Neuronal stem cell (in vitro differentiated cells): ENCODE data around the gene NAALADL1.

Source experiments
- DNase-seq: peaks from one replicate; pipeline ENCODE4 v3.0.0-alpha.2; 2013; ENCODE audit warnings: low spot score
- H2AFZ ChIP-seq: one replicate; pipeline ENCODE4 v1.6.1; 2013; ENCODE audit warnings: mild to moderate bottlenecking, low read length, inconsistent platforms
- H2AK5ac ChIP-seq: 2 replicates; pipeline ENCODE4 v1.6.1; 2013; ENCODE audit warnings: low read depth, mild to moderate bottlenecking, inconsistent platforms, low read length, moderate library complexity, mixed read lengths
- H2BK120ac ChIP-seq: 2 replicates; pipeline ENCODE4 v1.6.1; 2013; ENCODE audit warnings: low read depth, mild to moderate bottlenecking, inconsistent platforms, low read length, moderate library complexity, mixed read lengths
- H2BK12ac ChIP-seq: one replicate; pipeline ENCODE4 v1.6.1; 2013; ENCODE audit warnings: low read length, inconsistent platforms
- H2BK15ac ChIP-seq: 2 replicates; pipeline ENCODE4 v1.6.1; 2013; ENCODE audit warnings: mild to moderate bottlenecking, low read length, inconsistent platforms, mixed read lengths
- H2BK5ac ChIP-seq: one replicate; pipeline ENCODE4 v1.6.1; 2013; ENCODE audit warnings: inconsistent platforms, mild to moderate bottlenecking, low read length, moderate library complexity
- H3K14ac ChIP-seq: one replicate; pipeline ENCODE4 v1.6.1; 2013; ENCODE audit warnings: low read length, inconsistent platforms
- H3K18ac ChIP-seq: 2 replicates; pipeline ENCODE4 v1.6.1; 2013; ENCODE audit warnings: low read length, inconsistent platforms
- H3K23ac ChIP-seq: 2 replicates; pipeline ENCODE4 v1.6.1; 2013; ENCODE audit warnings: low read depth, mild to moderate bottlenecking, mixed read lengths, low read length, inconsistent platforms; ENCODE audit not compliant: poor library complexity
- H3K27ac ChIP-seq: replicated peaks from 3 replicates; pipeline ENCODE4 v1.5.1; 2013; ENCODE audit warnings: low read length, inconsistent platforms
- H3K27me3 ChIP-seq, 3 experiments: 2 replicates each; pipeline ENCODE4 v1.6.1; 2013; ENCODE audit warnings: low read length in 3 of 3, mild to moderate bottlenecking in 2 of 3, inconsistent platforms in 1 of 3, low read depth in 1 of 3, mixed read lengths in 1 of 3, moderate library complexity in 1 of 3; ENCODE audit not compliant: control insufficient read depth in 3 of 3, insufficient read depth in 3 of 3
- H3K36me3 ChIP-seq, 2 donors: replicated peaks in 1 of 2; 2 replicates each; pipeline ENCODE4 v1.6.1; 2013; ENCODE audit warnings: low read length in 2 of 2; ENCODE audit not compliant: control insufficient read depth in 2 of 2, insufficient read depth in 2 of 2
- H3K4ac ChIP-seq: 2 replicates; pipeline ENCODE4 v1.6.1; 2013; ENCODE audit warnings: inconsistent platforms, mild to moderate bottlenecking, low read length, moderate library complexity
- H3K4me1 ChIP-seq, 2 donors: 1 replicate in 1 of 2; 2 replicates in 1 of 2; pipeline ENCODE4 v1.6.1; 2013; ENCODE audit warnings: low read length in 2 of 2, low read depth in 1 of 2; ENCODE audit not compliant: control insufficient read depth in 2 of 2, insufficient read depth in 1 of 2
- H3K4me2 ChIP-seq: one replicate; pipeline ENCODE4 v1.6.1; 2013; ENCODE audit warnings: mild to moderate bottlenecking, low read length, inconsistent platforms; ENCODE audit not compliant: insufficient read depth, poor library complexity, severe bottlenecking
- H3K4me3 ChIP-seq, 2 donors: 2 replicates each; pipeline ENCODE4 v1.5.1; 2013; ENCODE audit warnings: low read length in 2 of 2, mild to moderate bottlenecking in 2 of 2, inconsistent platforms in 1 of 2, moderate library complexity in 1 of 2
- H3K79me1 ChIP-seq: one replicate; pipeline ENCODE4 v1.6.1; 2013; ENCODE audit warnings: low read depth, mild to moderate bottlenecking, inconsistent platforms, low read length, moderate library complexity
- H3K9ac ChIP-seq: one replicate; pipeline ENCODE4 v1.6.1; 2013; ENCODE audit warnings: mild to moderate bottlenecking, low read depth, low read length, inconsistent platforms; ENCODE audit not compliant: poor library complexity
- H3K9me3 ChIP-seq, 2 donors: replicated peaks in 1 of 2; 2 replicates each; pipeline versions ENCODE3 to v1.6.1; 2013; ENCODE audit warnings: low read length in 2 of 2, mild to moderate bottlenecking in 2 of 2, inconsistent platforms in 1 of 2, low read depth in 1 of 2, mixed read lengths in 1 of 2, moderate library complexity in 1 of 2; ENCODE audit not compliant: control insufficient read depth in 2 of 2, insufficient read depth in 1 of 2
- H4K8ac ChIP-seq: one replicate; pipeline ENCODE4 v1.6.1; 2013; ENCODE audit warnings: low read depth, mild to moderate bottlenecking, inconsistent platforms, low read length, moderate library complexity
- H4K91ac ChIP-seq: one replicate; pipeline ENCODE4 v1.6.1; 2013; ENCODE audit warnings: low read length, low read depth, mild to moderate bottlenecking, inconsistent platforms; ENCODE audit not compliant: poor library complexity
- WGBS, 2 donors: extraction: QIAGEN DNeasy Blood & Tissue Kit; methylation state at CpG; one replicate each; pipeline ENCODE4 v1.1.7; 2013; ENCODE audit warnings: missing lambda C conversion rate in 2 of 2, mixed read lengths in 1 of 2; ENCODE audit not compliant: insufficient read length in 2 of 2, insufficient replicate concordance in 1 of 2; ENCODE audit errors: extremely low coverage in 2 of 2; 5-methylcytosine and 5-hydroxymethylcytosine counted together

The NAALADL1 gene

GRCh38 chr11:65103476-65103875, 45.1 kb upstream of the NAALADL1 start:
- Histone ChIP-seq H2BK5ac (no peak overlapping the region), H3K27me3 (no peaks in the 10 kb centered on the region)

DNA sequence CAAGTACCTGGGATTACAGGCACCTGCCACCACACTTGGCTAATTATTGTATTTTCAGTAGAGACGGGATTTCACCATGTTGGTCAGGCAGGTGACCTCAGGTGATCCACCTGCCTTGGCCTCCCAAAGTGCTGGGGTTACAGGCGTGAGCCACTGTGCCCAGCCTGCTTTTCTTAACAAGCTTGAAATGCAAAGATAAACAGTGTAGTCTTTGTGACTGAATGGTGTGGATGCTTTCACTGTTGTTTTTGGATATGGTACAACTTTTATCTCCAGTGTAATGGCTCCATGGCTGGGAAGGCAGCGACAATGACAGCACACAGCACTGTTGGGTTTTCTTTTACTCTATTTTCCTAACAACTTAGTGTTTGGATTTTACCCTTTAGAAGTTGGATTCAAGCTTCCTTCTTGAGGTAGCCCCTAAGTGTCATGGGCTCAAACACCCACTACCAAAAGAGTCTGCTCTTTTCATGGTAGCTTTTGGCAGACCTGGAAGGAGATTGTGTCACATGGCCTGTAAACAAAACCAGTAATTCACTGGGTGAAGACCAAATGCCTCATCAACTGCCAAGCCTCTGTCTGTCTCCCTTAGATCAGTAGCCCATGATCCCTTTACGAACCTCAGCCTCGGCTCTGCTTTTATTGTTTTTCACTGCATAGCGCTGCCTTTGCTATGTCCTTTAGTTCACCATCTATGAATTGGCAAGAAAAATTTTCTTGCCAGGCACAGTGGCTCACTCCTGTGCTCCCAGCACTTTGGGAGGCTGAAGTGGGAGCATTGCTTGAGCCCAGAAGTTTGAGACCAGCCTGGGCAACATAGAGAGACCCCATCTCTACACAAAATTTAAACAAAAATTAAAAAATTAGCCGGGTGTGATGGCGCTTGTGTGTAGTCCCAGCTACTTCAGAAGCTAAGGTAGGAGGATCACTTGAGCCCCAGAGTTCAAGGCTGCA, 44.1 kb upstream of the NAALADL1 start:
- Histone ChIP-seq H3K18ac (no peak overlapping the region), H3K4ac (no peak overlapping the region), H3K79me1 (peaks cover 1% of the 10 kb centered on the region), H2AK5ac (no peak overlapping the region), H3K4me3 (no peak overlapping the region), H3K27me3 (no peaks in the 10 kb centered on the region), H3K14ac (no peak overlapping the region), H2BK5ac (no peak overlapping the region), H2BK12ac (no peak overlapping the region), H4K8ac (no peak overlapping the region), H3K27ac (no peak overlapping the region), H2BK120ac (no peak overlapping the region), H3K9ac (no peak overlapping the region), H3K4me2 (no peak overlapping the region), H2BK15ac (no peak overlapping the region), H3K36me3 (peaks cover 3 to 17% of the 10 kb centered on the region in 2 donors), H4K91ac (no peak overlapping the region), H3K23ac (no peak overlapping the region), H3K4me1 (no peaks in the 10 kb centered on the region), H3K9me3 (no peaks in the 10 kb centered on the region), H2AFZ (no peak overlapping the region)
- no CpG with 5 or more reads among the region's 8 CpGs for WGBS, 2 donors
- DNase-seq, result no peak

More at GRCh38 chr11:65103476-65103875, 45.1 kb upstream of the NAALADL1 start:
- Histone ChIP-seq H3K9ac (no peak overlapping the region), H3K79me1 (peaks cover 1% of the 10 kb centered on the region), H3K36me3 (peaks cover 2 to 18% of the 10 kb centered on the region in 2 donors), H2AFZ (no peak overlapping the region), H2BK12ac (no peak overlapping the region), H3K4ac (no peak overlapping the region), H2BK120ac (no peak overlapping the region), H3K18ac (no peak overlapping the region), H3K9me3 (no peaks in the 10 kb centered on the region), H2BK15ac (no peak overlapping the region), H3K27ac (no peak overlapping the region), H4K8ac (no peak overlapping the region), H3K4me2 (no peak overlapping the region), H3K23ac (no peak overlapping the region), H2AK5ac (no peak overlapping the region), H3K14ac (no peak overlapping the region), H4K91ac (no peak overlapping the region), H3K4me1 (no peaks in the 10 kb centered on the region), H3K4me3 (no peak overlapping the region)
- DNase-seq, result no peak

DNA sequence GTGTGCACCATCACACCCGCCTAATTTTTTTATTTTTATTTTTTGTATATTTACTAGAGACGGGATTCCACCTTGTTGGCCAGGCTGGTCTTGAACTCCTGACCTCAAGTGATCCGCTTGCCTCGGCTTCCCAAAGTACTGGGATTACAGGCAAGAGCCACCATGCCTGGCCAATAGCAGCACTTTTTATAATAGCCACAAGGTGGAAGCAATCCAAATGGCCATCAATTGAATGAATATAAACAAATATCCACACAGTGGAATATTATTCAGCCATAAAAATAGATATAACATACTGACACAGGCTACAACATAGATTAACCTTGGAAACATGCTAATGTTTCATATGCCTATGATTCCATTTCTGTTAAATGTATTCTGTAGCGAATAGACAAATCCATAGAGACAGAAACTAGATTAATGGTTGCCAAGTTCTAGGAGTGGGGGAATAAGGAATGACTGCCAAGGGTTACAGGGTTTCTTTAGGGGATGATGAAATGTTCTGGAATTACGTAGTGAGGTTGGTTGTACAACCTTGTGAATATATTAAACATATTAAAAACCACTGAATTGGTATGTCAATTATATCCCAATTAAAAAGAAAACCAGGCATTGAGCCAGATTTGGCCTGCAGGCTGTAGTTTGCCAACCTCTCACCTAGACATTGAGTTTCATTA, 42.5 kb upstream of the NAALADL1 start:
- Histone ChIP-seq H3K79me1 (peaks cover 3% of the 10 kb centered on the region), H2AFZ (no peak overlapping the region), H2AK5ac (no peak overlapping the region), H3K36me3 (peaks cover 3 to 15% of the 10 kb centered on the region in 2 donors), H2BK5ac (no peak overlapping the region), H3K9ac (no peak overlapping the region), H3K14ac (no peak overlapping the region), H3K18ac (no peak overlapping the region), H3K4me3 (no peak overlapping the region), H4K8ac (no peak overlapping the region), H3K4me2 (no peak overlapping the region), H3K9me3 (no peaks in the 10 kb centered on the region), H3K4me1 (peaks cover 2 to 6% of the 10 kb centered on the region in 2 donors), H3K27ac (no peak overlapping the region), H2BK120ac (no peak overlapping the region), H3K4ac (no peak overlapping the region), H2BK12ac (no peak overlapping the region), H3K27me3 (no peaks in the 10 kb centered on the region), H2BK15ac (no peak overlapping the region), H3K23ac (no peak overlapping the region), H4K91ac (no peak overlapping the region)
- WGBS, 2 donors, result no CpG with 5 or more reads among the region's 6 CpGs
- DNase-seq, result no peak

- H3K4ac ChIP-seq, result no peak overlapping the region
- no peak overlapping the region for H2BK12ac ChIP-seq
- no peak overlapping the region for H2BK15ac ChIP-seq
- H2BK120ac ChIP-seq, result no peak overlapping the region
- no peaks in the 10 kb centered on the region for H3K9me3 ChIP-seq
- no CpG with 5 or more reads among the region's 8 CpGs for WGBS, 2 donors
- H3K36me3 ChIP-seq, result peaks cover 2 to 9% of the 10 kb centered on the region in 2 donors
- H3K27ac ChIP-seq, result no peak overlapping the region
- H3K79me1 ChIP-seq, result peaks cover 3% of the 10 kb centered on the region
- H3K18ac ChIP-seq, result no peak overlapping the region
- H4K91ac ChIP-seq, result no peak overlapping the region
- H3K4me1 ChIP-seq, result peaks cover 4 to 7% of the 10 kb centered on the region in 2 donors
- no peaks in the 10 kb centered on the region for H3K27me3 ChIP-seq
- no peak overlapping the region for H3K14ac ChIP-seq
- no peak for DNase-seq
- no peak overlapping the region for H3K23ac ChIP-seq
- no peak overlapping the region for H4K8ac ChIP-seq
- peak overlapping the region; percentile 97 for H2AFZ ChIP-seq
- H3K4me2 ChIP-seq, result peak overlapping the region; percentile 64
- no peak overlapping the region for H2AK5ac ChIP-seq
- peak overlapping the region; percentile 31 to 91 for H3K4me3 ChIP-seq
- peak overlapping the region; percentile 78 for H3K9ac ChIP-seq
- H2BK5ac ChIP-seq, result peak overlapping the region; percentile 59
Measured at GRCh38 chr11:65096926-65097325, 38.6 kb upstream of the NAALADL1 start.
